ENCODE results near the gene SSH3. TPM values are rescaled to one million over a fixed set of nuclear protein-coding genes. Genes with fewer than 3 reads are reported as not detected.

Gene SSH3
- polyA plus RNA-seq, 1 donor from 2014 or later = 0.89 TPM

GRCh38 chr11:67291481-67292381 is 11.6 kb upstream of the SSH3 start:
- Histone ChIP-seq H4K20me1 (ENCODE audit: insufficient read depth) (no peaks in the 10 kb centered on the region), H3K9me2 (ENCODE audit: insufficient read depth, low read length) (no peaks in the 10 kb centered on the region), H3K36me3 (ENCODE audit: insufficient read depth, low read length) (peaks cover under 1% of the 10 kb centered on the region), H3K27me3 (ENCODE audit: insufficient read depth, low read depth, low read length) (no peaks in the 10 kb centered on the region), H3K4me2 (ENCODE audit: low read length) (no peak overlapping the region), H3K9me3 (ENCODE audit: low read length) (no peaks in the 10 kb centered on the region), H3K27ac (ENCODE audit: low read length) (no peak overlapping the region), H3K79me2 (replicated peaks; ENCODE audit: insufficient read depth, low read length) (peaks cover 6% of the 10 kb centered on the region), H3F3A (ENCODE audit: insufficient read depth, low read length, poor library complexity, severe bottlenecking) (peaks cover 7% of the 10 kb centered on the region), H3K4me3 (ENCODE audit: low read length) (no peak overlapping the region), H2AFZ (ENCODE audit: low read depth, low read length) (no peak overlapping the region), H3K9ac (ENCODE audit: low read length) (no peak overlapping the region)
- TF ChIP-seq EZH2 (IDR thresholded peaks at IDR 0.05; ENCODE audit: borderline replicate concordance, insufficient read depth, low read length, poor library complexity, severe bottlenecking) = no peak
- no peak for TF ChIP-seq POLR2AphosphoS5 (IDR thresholded peaks at IDR 0.05)
- no peak for TF ChIP-seq SMC3 (conservative IDR thresholded peaks at IDR 0.05; ENCODE audit: poor library complexity)
- no peak for TF ChIP-seq RAD21 (conservative IDR thresholded peaks at IDR 0.05)
- no peak for TF ChIP-seq EP300 (conservative IDR thresholded peaks at IDR 0.05; ENCODE audit: poor library complexity, severe bottlenecking)
- TF ChIP-seq MXI1 (conservative IDR thresholded peaks at IDR 0.05; ENCODE audit: poor library complexity, severe bottlenecking) = no peak
- no peak for TF ChIP-seq TAF1 (IDR thresholded peaks at IDR 0.05; ENCODE audit: low read depth)
- TF ChIP-seq CTCF (IDR thresholded peaks at IDR 0.05; ENCODE audit: poor library complexity, severe bottlenecking) = no peak
- TF ChIP-seq, protein P1, sequence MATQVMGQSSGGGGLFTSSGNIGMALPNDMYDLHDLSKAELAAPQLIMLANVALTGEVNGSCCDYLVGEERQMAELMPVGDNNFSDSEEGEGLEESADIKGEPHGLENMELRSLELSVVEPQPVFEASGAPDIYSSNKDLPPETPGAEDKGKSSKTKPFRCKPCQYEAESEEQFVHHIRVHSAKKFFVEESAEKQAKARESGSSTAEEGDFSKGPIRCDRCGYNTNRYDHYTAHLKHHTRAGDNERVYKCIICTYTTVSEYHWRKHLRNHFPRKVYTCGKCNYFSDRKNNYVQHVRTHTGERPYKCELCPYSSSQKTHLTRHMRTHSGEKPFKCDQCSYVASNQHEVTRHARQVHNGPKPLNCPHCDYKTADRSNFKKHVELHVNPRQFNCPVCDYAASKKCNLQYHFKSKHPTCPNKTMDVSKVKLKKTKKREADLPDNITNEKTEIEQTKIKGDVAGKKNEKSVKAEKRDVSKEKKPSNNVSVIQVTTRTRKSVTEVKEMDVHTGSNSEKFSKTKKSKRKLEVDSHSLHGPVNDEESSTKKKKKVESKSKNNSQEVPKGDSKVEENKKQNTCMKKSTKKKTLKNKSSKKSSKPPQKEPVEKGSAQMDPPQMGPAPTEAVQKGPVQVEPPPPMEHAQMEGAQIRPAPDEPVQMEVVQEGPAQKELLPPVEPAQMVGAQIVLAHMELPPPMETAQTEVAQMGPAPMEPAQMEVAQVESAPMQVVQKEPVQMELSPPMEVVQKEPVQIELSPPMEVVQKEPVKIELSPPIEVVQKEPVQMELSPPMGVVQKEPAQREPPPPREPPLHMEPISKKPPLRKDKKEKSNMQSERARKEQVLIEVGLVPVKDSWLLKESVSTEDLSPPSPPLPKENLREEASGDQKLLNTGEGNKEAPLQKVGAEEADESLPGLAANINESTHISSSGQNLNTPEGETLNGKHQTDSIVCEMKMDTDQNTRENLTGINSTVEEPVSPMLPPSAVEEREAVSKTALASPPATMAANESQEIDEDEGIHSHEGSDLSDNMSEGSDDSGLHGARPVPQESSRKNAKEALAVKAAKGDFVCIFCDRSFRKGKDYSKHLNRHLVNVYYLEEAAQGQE (IDR thresholded peaks at IDR 0.05; ENCODE audit: borderline replicate concordance) = no peak

DNA sequence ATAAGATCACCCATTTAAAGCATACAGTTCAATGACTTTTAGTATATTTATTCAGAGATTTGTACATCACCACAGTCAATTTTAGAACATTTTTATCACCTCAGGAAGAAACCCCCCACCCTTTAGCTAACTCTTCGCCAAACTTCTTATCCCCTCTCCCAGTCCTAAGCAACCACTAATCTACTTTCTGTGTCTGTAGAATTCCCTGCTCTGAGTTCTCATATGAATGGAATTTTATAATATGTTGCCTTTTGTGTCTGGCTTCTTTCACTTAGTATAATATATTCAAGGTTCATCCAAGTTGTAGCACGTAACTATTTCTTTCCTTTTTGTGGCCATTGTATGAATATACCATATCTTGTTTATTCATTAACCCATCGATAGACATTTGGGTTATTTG is 10.7 kb upstream of the SSH3 start:
- Histone ChIP-seq H3K27ac (ENCODE audit: low read length) (no peak overlapping the region), H3K27me3 (ENCODE audit: insufficient read depth, low read depth, low read length) (no peaks in the 10 kb centered on the region), H3K9ac (ENCODE audit: low read length) (no peak overlapping the region), H3K9me3 (ENCODE audit: low read length) (no peaks in the 10 kb centered on the region), H3K79me2 (replicated peaks; ENCODE audit: insufficient read depth, low read length) (peaks cover 6% of the 10 kb centered on the region), H3K9me2 (ENCODE audit: insufficient read depth, low read length) (no peaks in the 10 kb centered on the region), H3K36me3 (ENCODE audit: insufficient read depth, low read length) (peaks cover 4% of the 10 kb centered on the region), H4K20me1 (ENCODE audit: insufficient read depth) (no peaks in the 10 kb centered on the region), H3F3A (ENCODE audit: insufficient read depth, low read length, poor library complexity, severe bottlenecking) (peaks cover 3% of the 10 kb centered on the region), H2AFZ (ENCODE audit: low read depth, low read length) (no peak overlapping the region), H3K4me2 (ENCODE audit: low read length) (no peak overlapping the region), H3K4me3 (ENCODE audit: low read length) (no peak overlapping the region)
- TF ChIP-seq MXI1 (conservative IDR thresholded peaks at IDR 0.05; ENCODE audit: poor library complexity, severe bottlenecking) = no peak
- TF ChIP-seq TAF1 (IDR thresholded peaks at IDR 0.05; ENCODE audit: low read depth) = no peak
- TF ChIP-seq CTCF (IDR thresholded peaks at IDR 0.05; ENCODE audit: poor library complexity, severe bottlenecking) = no peak
- no peak for TF ChIP-seq EZH2 (IDR thresholded peaks at IDR 0.05; ENCODE audit: borderline replicate concordance, insufficient read depth, low read length, poor library complexity, severe bottlenecking)
- no peak for TF ChIP-seq SMC3 (conservative IDR thresholded peaks at IDR 0.05; ENCODE audit: poor library complexity)
- TF ChIP-seq, protein P1 (IDR thresholded peaks at IDR 0.05; ENCODE audit: borderline replicate concordance) = no peak

All from neural cell (in vitro differentiated cells).